ENCODE measurements around the gene TOMM5. TPM values are rescaled to one million over a fixed set of nuclear protein-coding genes. Genes with fewer than 3 reads are reported as not detected.

Gene TOMM5
- total RNA-seq, 1 donor from 2014 or later, result 201 TPM

GRCh38 chr9:37587521-37587920 lies 4.9 kb downstream of the TOMM5 start:
- peaks cover 19% of the 10 kb centered on the region for H3K36me3 Mint-ChIP-seq
- H3K79me2 ChIP-seq (ENCODE audit: low read depth), result peaks cover 44% of the 10 kb centered on the region

GRCh38 chr9:37583522-37584121 lies 8.8 kb downstream of the TOMM5 start:
- Histone ChIP-seq H3K36me3 (peaks cover 36% of the 10 kb centered on the region), H3K27ac (no peak overlapping the region), H3K9me3 (ENCODE audit: low read depth) (no peaks in the 10 kb centered on the region), H2AFZ (replicated peaks) (no peak overlapping the region), H3K4me1 (no peaks in the 10 kb centered on the region), H3K79me2 (ENCODE audit: low read depth) (peaks cover 15% of the 10 kb centered on the region), H3K4me3 (no peak overlapping the region), H3F3A (ENCODE audit: low read depth) (peaks cover 19% of the 10 kb centered on the region), H3K27me3 (no peaks in the 10 kb centered on the region), H4K20me1 (ENCODE audit: low read depth) (no peaks in the 10 kb centered on the region), H3K9ac (no peak overlapping the region), H3K4me2 (no peak overlapping the region)
- TF ChIP-seq EZH2 (IDR thresholded peaks at IDR 0.05) (no peak), CTCF (IDR thresholded peaks at IDR 0.05) (no peak), EZH2phosphoT487 (IDR thresholded peaks at IDR 0.05) (no peak)
- H3K9me3 Mint-ChIP-seq, result no peaks in the 10 kb centered on the region
- no peak overlapping the region for H3K4me3 Mint-ChIP-seq
- H3K36me3 Mint-ChIP-seq, result peaks cover 20% of the 10 kb centered on the region
- no peaks in the 10 kb centered on the region for H3K4me1 Mint-ChIP-seq
- no peak overlapping the region for H3K27ac Mint-ChIP-seq
- H3K27me3 Mint-ChIP-seq (ENCODE audit: insufficient read depth, low read depth), result no peaks in the 10 kb centered on the region
- no peak for DNase-seq (ENCODE audit: low spot score)

More at GRCh38 chr9:37587521-37587920, 4.9 kb downstream of the TOMM5 start:
- Histone ChIP-seq H3K36me3 (peaks cover 30% of the 10 kb centered on the region), H3K27ac (no peak overlapping the region), H3F3A (ENCODE audit: low read depth) (peaks cover 24% of the 10 kb centered on the region), H4K20me1 (ENCODE audit: low read depth) (peaks cover 18% of the 10 kb centered on the region), H2AFZ (replicated peaks) (no peak overlapping the region), H3K4me3 (no peak overlapping the region), H3K9me3 (ENCODE audit: low read depth) (no peaks in the 10 kb centered on the region), H3K4me1 (peaks cover 10% of the 10 kb centered on the region), H3K9ac (no peak overlapping the region), H3K4me2 (no peak overlapping the region), H3K27me3 (peaks cover under 1% of the 10 kb centered on the region)
- H3K9me3 Mint-ChIP-seq, result no peaks in the 10 kb centered on the region
- H3K4me3 Mint-ChIP-seq, result no peak overlapping the region
- no peak for DNase-seq (ENCODE audit: low spot score)
- peaks cover 22% of the 10 kb centered on the region for H3K4me1 Mint-ChIP-seq
- no peak for TF ChIP-seq EZH2 (IDR thresholded peaks at IDR 0.05)
- no peak for TF ChIP-seq CTCF (IDR thresholded peaks at IDR 0.05)
- TF ChIP-seq EZH2phosphoT487 (IDR thresholded peaks at IDR 0.05), result no peak
- no peak overlapping the region for H3K27ac Mint-ChIP-seq
- no peaks in the 10 kb centered on the region for H3K27me3 Mint-ChIP-seq (ENCODE audit: insufficient read depth, low read depth)

- DNase-seq (ENCODE audit: low spot score), result peak; percentile 55
- H3K9me3 ChIP-seq (ENCODE audit: low read depth), result no peaks in the 10 kb centered on the region
- H3K4me3 ChIP-seq, result no peak overlapping the region
- H3K27me3 ChIP-seq, result no peaks in the 10 kb centered on the region
- peaks cover 27% of the 10 kb centered on the region for H3K36me3 ChIP-seq
- H3K4me1 Mint-ChIP-seq, result no peaks in the 10 kb centered on the region
- no peaks in the 10 kb centered on the region for H3K27me3 Mint-ChIP-seq (ENCODE audit: insufficient read depth, low read depth)
- H3K36me3 Mint-ChIP-seq, result peaks cover 17% of the 10 kb centered on the region
- peaks cover 15% of the 10 kb centered on the region for H3K79me2 ChIP-seq (ENCODE audit: low read depth)
- no peaks in the 10 kb centered on the region for H3K9me3 Mint-ChIP-seq
- H4K20me1 ChIP-seq (ENCODE audit: low read depth), result no peaks in the 10 kb centered on the region
- H2AFZ ChIP-seq (replicated peaks), result no peak overlapping the region
- TF ChIP-seq EZH2 (IDR thresholded peaks at IDR 0.05) (no peak), EZH2phosphoT487 (IDR thresholded peaks at IDR 0.05) (no peak), CTCF (IDR thresholded peaks at IDR 0.05) (peak; percentile 63)
- H3F3A ChIP-seq (ENCODE audit: low read depth), result peaks cover 20% of the 10 kb centered on the region
- no peak overlapping the region for H3K27ac ChIP-seq
- H3K27ac Mint-ChIP-seq, result no peak overlapping the region
- H3K4me1 ChIP-seq, result no peaks in the 10 kb centered on the region
- no peak overlapping the region for H3K4me2 ChIP-seq
- H3K4me3 Mint-ChIP-seq, result no peak overlapping the region
- no peak overlapping the region for H3K9ac ChIP-seq
Observed at GRCh38 chr9:37582548-37583157, 9.7 kb downstream of the TOMM5 start.

All from neural progenitor cell (in vitro differentiated cells).